DMS53 treated with DMSO at 0.1 percent for 48 hours (cell line): ENCODE results near the gene FRMD6.
"Not testable (repeated sequence)": the region's sequence is repeated elsewhere in the genome, so short reads cannot be mapped to it uniquely, and the experiment has no call there.

Experiments
- DNase-seq: peaks from one replicate; lab custom pipeline; 2025; ENCODE audit not compliant: unreplicated experiment; lab: John Stamatoyannopoulos, UW

Gene FRMD6

DNA sequence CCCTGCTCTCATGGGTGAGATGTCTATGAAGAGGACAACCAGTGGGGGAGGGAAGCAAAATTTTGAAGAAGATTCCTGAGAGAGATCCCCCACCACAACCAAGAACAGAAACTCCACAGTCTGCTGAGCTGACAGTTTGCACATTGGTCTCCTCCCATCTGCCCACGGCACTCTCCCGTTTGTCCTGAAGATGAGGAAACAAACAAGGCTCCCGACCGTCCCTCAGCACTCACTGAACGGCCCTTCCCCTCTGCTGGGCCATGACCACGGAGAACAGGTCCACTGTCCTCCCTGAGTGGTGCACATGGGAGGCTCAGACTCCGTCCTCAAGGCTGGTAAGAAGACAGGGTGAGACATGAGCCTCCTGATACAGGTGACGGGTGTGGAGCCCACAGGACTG is 114.9 kb downstream of the FRMD6 start:
- DNase-seq, result not testable (repeated sequence)

DNA sequence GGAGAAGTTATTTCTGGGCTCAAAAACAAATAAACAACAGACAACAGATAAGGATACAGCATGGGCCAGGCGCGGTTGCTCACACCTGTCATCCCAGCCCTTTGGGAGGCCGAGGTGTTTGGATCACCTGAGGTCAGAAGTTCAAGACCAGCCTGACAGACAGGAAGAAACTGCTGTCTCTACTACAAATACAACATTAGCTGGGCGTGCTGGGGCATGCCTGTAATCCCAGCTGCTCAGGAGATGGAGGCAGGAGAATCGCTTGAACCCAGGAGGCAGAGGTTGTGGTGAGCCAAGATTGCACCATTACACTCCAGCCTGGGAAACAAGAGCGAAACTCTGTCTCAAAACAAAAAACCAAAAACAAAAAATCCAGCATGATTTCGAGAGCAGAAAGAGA is 117.6 kb downstream of the FRMD6 start:
- not testable (repeated sequence) for DNase-seq

DNA sequence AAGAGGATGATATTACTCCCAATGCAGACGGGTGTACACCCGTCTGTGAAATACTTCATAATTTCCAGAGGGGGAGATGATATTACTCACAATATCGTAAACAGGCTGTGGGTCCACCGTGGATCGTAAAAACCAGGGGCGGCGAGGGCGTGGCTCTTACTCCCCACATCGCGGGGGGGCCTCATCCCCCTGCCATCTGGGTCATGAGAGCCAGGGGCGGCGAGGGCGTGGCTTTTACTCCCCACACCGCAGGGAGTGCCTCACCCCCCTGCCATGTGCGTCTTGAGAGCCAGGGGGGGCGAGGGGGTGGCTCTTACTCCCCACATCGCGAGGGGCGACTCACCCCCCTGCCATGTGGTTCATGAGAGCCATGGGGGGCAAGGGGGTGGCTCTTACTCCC is 122.5 kb downstream of the FRMD6 start:
- no peak for DNase-seq

DNA sequence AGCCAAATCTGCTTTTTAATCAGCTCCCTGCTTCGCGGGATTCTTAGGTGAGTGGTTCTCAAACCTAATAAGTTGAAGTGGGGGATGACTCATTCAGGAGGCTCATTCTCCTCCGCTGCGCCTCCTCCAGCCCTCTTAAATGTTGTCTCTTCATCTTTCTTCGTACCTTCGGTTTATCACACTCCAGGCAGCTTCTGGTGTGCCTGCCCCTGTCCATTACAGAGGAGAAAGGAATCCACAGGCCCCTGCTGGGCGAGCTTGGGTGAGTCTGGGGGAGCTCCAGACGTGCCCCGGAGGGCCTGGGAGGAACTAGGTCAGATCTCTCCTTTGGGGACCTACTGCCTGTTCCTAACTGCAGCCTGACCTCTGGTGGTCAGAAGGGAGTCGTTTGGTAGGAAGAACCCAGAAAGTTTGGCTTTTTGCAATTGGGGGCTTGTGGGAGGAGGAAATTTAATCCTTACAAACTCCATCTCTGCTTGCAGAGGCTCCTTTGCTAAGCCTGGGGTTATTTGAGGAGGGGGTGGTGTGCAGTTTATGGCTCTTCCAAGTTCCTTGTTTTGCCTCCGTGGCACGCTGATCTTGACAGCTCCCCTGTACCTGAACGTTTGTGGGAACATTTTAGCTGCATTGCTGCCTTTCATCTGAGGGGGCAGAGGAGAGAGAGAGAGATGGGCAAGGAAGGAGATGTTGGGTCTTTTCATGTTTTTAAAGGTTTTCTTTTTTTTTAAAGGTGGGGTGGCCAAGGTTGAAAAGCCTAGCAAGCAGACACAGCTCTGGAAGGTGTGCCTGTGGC is 124.6 kb downstream of the FRMD6 start:
- DNase-seq, result peak; percentile 73

GRCh38 chr14:51780006-51780692 is 128.4 kb downstream of the FRMD6 start:
- DNase-seq, result peak; percentile 27
